ENCODE measurements around the gene CARNS1. TPM values are rescaled to one million over a fixed set of nuclear protein-coding genes. Genes with fewer than 3 reads are reported as not detected.

CARNS1 gene
- total and polyA plus RNA-seq, 4 donors = 0.38 to 9.3 (median 7.6) TPM

GRCh38 chr11:67393437-67393836 lies 22.0 kb upstream of the CARNS1 start:
- Histone ChIP-seq H3K4me3 (ENCODE audit: low read length in 2 of 2) (no peak overlapping the region), H3K27ac (ENCODE audit: low read depth in 1 of 2, low read length in 2 of 2) (no peak overlapping the region), H3K9me3 (ENCODE audit: control insufficient read depth, low read length) (no peaks in the 10 kb centered on the region), H3K36me3 (ENCODE audit: control insufficient read depth in 1 of 2, insufficient read depth in 2 of 2, low read length in 1 of 2) (peaks cover under 1 to 4% of the 10 kb centered on the region in 2 donors), H3K4me1 (ENCODE audit: control insufficient read depth in 1 of 2, insufficient read depth in 2 of 2, low read length in 2 of 2) (no peaks in the 10 kb centered on the region), H3K27me3 (ENCODE audit: control insufficient read depth in 1 of 2, insufficient read depth in 2 of 2, low read length in 1 of 2) (no peaks in the 10 kb centered on the region)
- 94% methylated on average over 18 of the region's 18 CpGs for WGBS, 2 donors
- ATAC-seq (ENCODE audit: low FRiP score) (no peak), DNase-seq (no peak)
- intact Hi-C loops (cut with DNase I) = loop anchor here in 1 of 2 donors (10.0 kb wide), 1 partner anchor 111 kb away; the partner anchor contains the start of genes CDK2AP2 and PITPNM1

- Histone ChIP-seq H3K27me3 (ENCODE audit: control insufficient read depth in 1 of 2, insufficient read depth in 2 of 2, low read length in 1 of 2) (no peaks in the 10 kb centered on the region), H3K4me1 (ENCODE audit: control insufficient read depth in 1 of 2, insufficient read depth in 2 of 2, low read length in 2 of 2) (no peaks in the 10 kb centered on the region), H3K9me3 (ENCODE audit: control insufficient read depth, low read length) (no peaks in the 10 kb centered on the region), H3K36me3 (ENCODE audit: control insufficient read depth in 1 of 2, insufficient read depth in 2 of 2, low read length in 1 of 2) (peaks cover 4 to 5% of the 10 kb centered on the region in 2 donors), H3K27ac (ENCODE audit: low read depth in 1 of 2, low read length in 2 of 2) (no peak overlapping the region), H3K4me3 (ENCODE audit: low read length in 2 of 2) (no peak overlapping the region)
- no peak for ATAC-seq (ENCODE audit: low FRiP score)
- intact Hi-C loops (cut with DNase I) = loop anchor here in 1 of 2 donors (10.0 kb wide), 1 partner anchor 111 kb away; the partner anchor contains the start of genes CDK2AP2 and PITPNM1
- 68 to 70% methylated on average over 5 of the region's 5 CpGs for WGBS, 2 donors
- no peak for DNase-seq
Observed at GRCh38 chr11:67393990-67394389, 21.5 kb upstream of the CARNS1 start.

- Histone ChIP-seq H3K4me1 (ENCODE audit: control insufficient read depth in 1 of 2, insufficient read depth in 2 of 2, low read length in 2 of 2) (no peaks in the 10 kb centered on the region), H3K27ac (ENCODE audit: low read depth in 1 of 2, low read length in 2 of 2) (no peak overlapping the region), H3K36me3 (ENCODE audit: control insufficient read depth in 1 of 2, insufficient read depth in 2 of 2, low read length in 1 of 2) (peaks cover 4 to 7% of the 10 kb centered on the region in 2 donors), H3K4me3 (ENCODE audit: low read length in 2 of 2) (no peak overlapping the region), H3K9me3 (ENCODE audit: control insufficient read depth, low read length) (no peaks in the 10 kb centered on the region), H3K27me3 (ENCODE audit: control insufficient read depth in 1 of 2, insufficient read depth in 2 of 2, low read length in 1 of 2) (no peaks in the 10 kb centered on the region)
- 84 to 85% methylated on average over 19 of the region's 19 CpGs for WGBS, 2 donors
- no peak for DNase-seq
- ATAC-seq (ENCODE audit: low FRiP score) = no peak
- intact Hi-C loops (cut with DNase I) = loop anchor here in 1 of 2 donors (10.0 kb wide), 1 partner anchor 109 kb away; the partner anchor contains the start of genes CDK2AP2 and PITPNM1
Observed at GRCh38 chr11:67395555-67396258, 19.8 kb upstream of the CARNS1 start.

- Histone ChIP-seq H3K4me1 (ENCODE audit: control insufficient read depth in 1 of 2, insufficient read depth in 2 of 2, low read length in 2 of 2) (no peaks in the 10 kb centered on the region), H3K27ac (ENCODE audit: low read depth in 1 of 2, low read length in 2 of 2) (no peak overlapping the region), H3K4me3 (ENCODE audit: low read length in 2 of 2) (no peak overlapping the region), H3K36me3 (ENCODE audit: control insufficient read depth in 1 of 2, insufficient read depth in 2 of 2, low read length in 1 of 2) (peaks cover 4 to 7% of the 10 kb centered on the region in 2 donors), H3K27me3 (ENCODE audit: control insufficient read depth in 1 of 2, insufficient read depth in 2 of 2, low read length in 1 of 2) (no peaks in the 10 kb centered on the region), H3K9me3 (ENCODE audit: control insufficient read depth, low read length) (no peaks in the 10 kb centered on the region)
- WGBS, 2 donors = 84 to 86% methylated on average over 7 of the region's 7 CpGs
- intact Hi-C loops (cut with DNase I) = loop anchor here in 1 of 2 donors (10.0 kb wide), 1 partner anchor 109 kb away; the partner anchor contains the start of genes CDK2AP2 and PITPNM1
- no peak for DNase-seq
- ATAC-seq (ENCODE audit: low FRiP score) = no peak
Observed at GRCh38 chr11:67396259-67396581, 19.3 kb upstream of the CARNS1 start.

GRCh38 chr11:67396587-67397389 lies 18.7 kb upstream of the CARNS1 start:
- peaks cover 4 to 7% of the 10 kb centered on the region in 2 donors for H3K36me3 ChIP-seq (ENCODE audit: control insufficient read depth in 1 of 2, insufficient read depth in 2 of 2, low read length in 1 of 2)
- DNase-seq (no peak), ATAC-seq (ENCODE audit: low FRiP score) (no peak)
- H3K9me3 ChIP-seq (ENCODE audit: control insufficient read depth, low read length) = no peaks in the 10 kb centered on the region
- no peaks in the 10 kb centered on the region for H3K4me1 ChIP-seq (ENCODE audit: control insufficient read depth in 1 of 2, insufficient read depth in 2 of 2, low read length in 2 of 2)
- WGBS, 2 donors = 59 to 62% methylated on average over 12 to 13 of the region's 13 CpGs
- no peak overlapping the region for H3K4me3 ChIP-seq (ENCODE audit: low read length in 2 of 2)
- H3K27me3 ChIP-seq (ENCODE audit: control insufficient read depth in 1 of 2, insufficient read depth in 2 of 2, low read length in 1 of 2) = no peaks in the 10 kb centered on the region
- intact Hi-C loops (cut with DNase I) = loop anchor here in 1 of 2 donors (10.0 kb wide), 1 partner anchor 108 kb away; the partner anchor contains the start of genes CDK2AP2 and PITPNM1
- no peak overlapping the region for H3K27ac ChIP-seq (ENCODE audit: low read depth in 1 of 2, low read length in 2 of 2)

- DNase-seq (no peak), ATAC-seq (ENCODE audit: low FRiP score) (no peak)
- H3K9me3 ChIP-seq (ENCODE audit: control insufficient read depth, low read length) = no peaks in the 10 kb centered on the region
- H3K36me3 ChIP-seq (ENCODE audit: control insufficient read depth in 1 of 2, insufficient read depth in 2 of 2, low read length in 1 of 2) = peaks cover 4 to 7% of the 10 kb centered on the region in 2 donors
- no peaks in the 10 kb centered on the region for H3K27me3 ChIP-seq (ENCODE audit: control insufficient read depth in 1 of 2, insufficient read depth in 2 of 2, low read length in 1 of 2)
- WGBS, 2 donors = 73 to 76% methylated on average over 6 of the region's 6 CpGs
- H3K27ac ChIP-seq (ENCODE audit: low read depth in 1 of 2, low read length in 2 of 2) = no peak overlapping the region
- intact Hi-C loops (cut with DNase I) = loop anchor here in 1 of 2 donors (10.0 kb wide), 1 partner anchor 107 kb away; the partner anchor contains the start of genes CDK2AP2 and PITPNM1
- no peaks in the 10 kb centered on the region for H3K4me1 ChIP-seq (ENCODE audit: control insufficient read depth in 1 of 2, insufficient read depth in 2 of 2, low read length in 2 of 2)
- no peak overlapping the region for H3K4me3 ChIP-seq (ENCODE audit: low read length in 2 of 2)
Observed at GRCh38 chr11:67397536-67397935, 17.9 kb upstream of the CARNS1 start.

- Histone ChIP-seq H3K27ac (ENCODE audit: low read depth in 1 of 2, low read length in 2 of 2) (no peak overlapping the region), H3K4me3 (ENCODE audit: low read length in 2 of 2) (no peak overlapping the region), H3K4me1 (ENCODE audit: control insufficient read depth in 1 of 2, insufficient read depth in 2 of 2, low read length in 2 of 2) (no peaks in the 10 kb centered on the region), H3K27me3 (ENCODE audit: control insufficient read depth in 1 of 2, insufficient read depth in 2 of 2, low read length in 1 of 2) (no peaks in the 10 kb centered on the region), H3K9me3 (ENCODE audit: control insufficient read depth, low read length) (no peaks in the 10 kb centered on the region), H3K36me3 (ENCODE audit: control insufficient read depth in 1 of 2, insufficient read depth in 2 of 2, low read length in 1 of 2) (peaks cover 4 to 7% of the 10 kb centered on the region in 2 donors)
- 84 to 86% methylated on average over 24 of the region's 24 CpGs for WGBS, 2 donors
- DNase-seq (no peak), ATAC-seq (ENCODE audit: low FRiP score) (no peak)
- intact Hi-C loops (cut with DNase I) = loop anchor here in 1 of 2 donors (10.0 kb wide), 1 partner anchor 107 kb away; the partner anchor contains the start of genes CDK2AP2 and PITPNM1
Observed at GRCh38 chr11:67397986-67398660, 17.4 kb upstream of the CARNS1 start.

Data from aorta (tissue), 5 donors.